B cell (primary cell): ENCODE results near the gene CBL.
A peak's percentile ranks its signal among the peaks of the same experiment; 100 is the strongest.

ENCODE experiments used
- EZH2 ChIP-seq: IDR thresholded peaks from 2 replicates; pipeline ENCODE4 v1.6.1; 2012; ENCODE audit warnings: borderline replicate concordance, low read depth, mild to moderate bottlenecking, moderate library complexity, low read length; ENCODE audit not compliant: insufficient read depth, poor library complexity, severe bottlenecking
- TF ChIP-seq, protein P1 (sequence below): fragments of 200-600 bp; IDR thresholded peaks from one replicate; pipeline ENCODE4 v1.8.0; 2022; ENCODE audit warnings: antibody characterized with exemption, mild to moderate bottlenecking

DNA sequence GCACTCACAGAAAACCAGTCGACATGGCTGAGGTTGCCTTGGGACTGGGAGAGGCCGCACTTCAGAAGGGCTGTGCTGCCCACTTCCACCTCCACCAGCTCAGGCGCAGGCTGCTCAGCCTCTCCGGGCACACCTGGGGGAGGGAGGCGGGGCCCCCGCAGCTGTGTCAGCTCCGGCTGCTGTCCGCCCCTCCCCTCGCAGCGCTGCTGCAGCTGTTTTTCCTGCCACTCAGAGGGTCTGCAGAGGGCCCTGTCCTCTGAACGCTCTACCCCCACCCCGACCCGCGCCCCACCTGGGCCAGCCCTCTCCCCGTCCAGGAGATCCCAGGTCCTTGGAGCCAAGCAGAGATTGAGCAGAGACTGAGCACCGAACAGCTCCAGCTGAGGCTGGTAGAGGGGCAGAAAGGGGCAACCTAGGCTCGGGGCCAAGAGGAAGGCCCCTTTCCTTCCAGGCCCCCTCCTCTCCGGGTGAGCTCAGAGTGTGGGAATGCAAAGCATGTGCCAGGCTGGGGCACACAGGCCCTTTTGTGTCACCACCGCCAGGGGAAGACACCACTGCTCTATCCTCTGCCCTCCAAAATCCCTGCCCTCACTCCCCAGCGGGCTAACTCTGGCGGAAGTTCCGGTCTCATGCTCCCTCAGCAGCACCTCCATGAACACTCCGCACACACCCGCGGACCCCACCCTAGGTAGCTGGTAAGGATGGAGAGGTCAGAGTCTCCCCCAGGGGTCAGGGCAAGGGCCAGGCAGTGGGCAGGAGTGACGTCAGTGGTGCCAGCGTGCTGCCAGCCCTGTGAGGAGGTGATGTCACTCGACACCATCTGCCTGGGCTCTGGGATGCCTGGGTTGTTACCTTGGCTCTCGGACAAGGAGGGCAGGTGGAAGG is 109.2 kb downstream of the CBL start:
- TF ChIP-seq, protein P1, sequence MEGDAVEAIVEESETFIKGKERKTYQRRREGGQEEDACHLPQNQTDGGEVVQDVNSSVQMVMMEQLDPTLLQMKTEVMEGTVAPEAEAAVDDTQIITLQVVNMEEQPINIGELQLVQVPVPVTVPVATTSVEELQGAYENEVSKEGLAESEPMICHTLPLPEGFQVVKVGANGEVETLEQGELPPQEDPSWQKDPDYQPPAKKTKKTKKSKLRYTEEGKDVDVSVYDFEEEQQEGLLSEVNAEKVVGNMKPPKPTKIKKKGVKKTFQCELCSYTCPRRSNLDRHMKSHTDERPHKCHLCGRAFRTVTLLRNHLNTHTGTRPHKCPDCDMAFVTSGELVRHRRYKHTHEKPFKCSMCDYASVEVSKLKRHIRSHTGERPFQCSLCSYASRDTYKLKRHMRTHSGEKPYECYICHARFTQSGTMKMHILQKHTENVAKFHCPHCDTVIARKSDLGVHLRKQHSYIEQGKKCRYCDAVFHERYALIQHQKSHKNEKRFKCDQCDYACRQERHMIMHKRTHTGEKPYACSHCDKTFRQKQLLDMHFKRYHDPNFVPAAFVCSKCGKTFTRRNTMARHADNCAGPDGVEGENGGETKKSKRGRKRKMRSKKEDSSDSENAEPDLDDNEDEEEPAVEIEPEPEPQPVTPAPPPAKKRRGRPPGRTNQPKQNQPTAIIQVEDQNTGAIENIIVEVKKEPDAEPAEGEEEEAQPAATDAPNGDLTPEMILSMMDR: peak; percentile 25
- TF ChIP-seq EZH2: no peak
